Mammary microvascular endothelial cell (primary cell): ENCODE results near the gene HK2. TPM values are rescaled to one million over a fixed set of nuclear protein-coding genes. Genes with fewer than 3 reads are reported as not detected.

Experiments used
- total RNA-seq: library from RNA; depleted of rRNA; stranded (reverse); fragments of >200 nt; gene quantifications from 2 replicates; pipeline ENCODE4 v1.2.3, GENCODE V29; 2015

HK2 gene
- 4.0 and 4.8 TPM in 2 replicates for total RNA-seq

GRCh38 chr2:74833418-74834233 lies at the start of gene HK2:
Gene HK2 (plus strand): TSS chr2:74834127. CDS start chr2:74834581, 454 bp downstream.

Other genes starting within 250 kb of the HK2 start
- gene M1AP, start 185.8 kb upstream of the HK2 start, total RNA-seq = not detected in 2 replicates
- 3.7 and 5.0 TPM in 2 replicates for gene SEMA4F, start 179.9 kb upstream of the HK2 start, total RNA-seq
- 16.7 and 18.2 TPM in 2 replicates for gene POLE4, start 124.5 kb downstream of the HK2 start, total RNA-seq